HTERT RPE-1 (cell line): Measurements from ENCODE around the gene GALNT17.

Experiments used
- in situ Hi-C: fragments of 300-500 bp; cut with MboI; formaldehyde crosslinking; loops from 4 replicates; pipeline ENCODE4 v1.14.3; 2020; ENCODE audit warnings: low sequenced_read_pairs

Gene GALNT17

GRCh38 chr7:71377062-71377461, 245.1 kb downstream of the GALNT17 start:
- in situ Hi-C loops = no loop called here

- in situ Hi-C loops = no loop called here
These were observed 245.5 kb downstream of the GALNT17 start for GRCh38 chr7:71377469-71377868.

- in situ Hi-C loops = no loop called here
These were observed 252.2 kb downstream of the GALNT17 start for GRCh38 chr7:71384094-71384493.

GRCh38 chr7:71385330-71385729, 253.4 kb downstream of the GALNT17 start:
- in situ Hi-C loops = no loop called here

GRCh38 chr7:71386152-71386785, 254.3 kb downstream of the GALNT17 start:
- in situ Hi-C loops = no loop called here

GRCh38 chr7:71388181-71388580, 256.2 kb downstream of the GALNT17 start:
- in situ Hi-C loops = no loop called here

GRCh38 chr7:71389976-71390375, 258.0 kb downstream of the GALNT17 start:
- in situ Hi-C loops = no loop called here

- in situ Hi-C loops = no loop called here
These were observed 261.7 kb downstream of the GALNT17 start for GRCh38 chr7:71393661-71394060.

GRCh38 chr7:71402684-71403083, 270.7 kb downstream of the GALNT17 start:
- in situ Hi-C loops = no loop called here

- in situ Hi-C loops = no loop called here
These were observed 271.4 kb downstream of the GALNT17 start for GRCh38 chr7:71403202-71403946.

GRCh38 chr7:71404726-71405345, 272.9 kb downstream of the GALNT17 start:
- in situ Hi-C loops = no loop called here

GRCh38 chr7:71408271-71408670, 276.3 kb downstream of the GALNT17 start:
- in situ Hi-C loops = no loop called here

GRCh38 chr7:71409550-71410157, 277.7 kb downstream of the GALNT17 start:
- in situ Hi-C loops = no loop called here

GRCh38 chr7:71411475-71411874, 279.5 kb downstream of the GALNT17 start:
- in situ Hi-C loops = no loop called here

GRCh38 chr7:71414490-71414889, 282.5 kb downstream of the GALNT17 start:
- in situ Hi-C loops = no loop called here

- in situ Hi-C loops = no loop called here
These were observed 287.8 kb downstream of the GALNT17 start for GRCh38 chr7:71419546-71420337.

- in situ Hi-C loops = no loop called here
These were observed 290.2 kb downstream of the GALNT17 start for GRCh38 chr7:71422104-71422503.

GRCh38 chr7:71424166-71425035, 292.5 kb downstream of the GALNT17 start:
- in situ Hi-C loops = no loop called here

- in situ Hi-C loops = no loop called here
These were observed 297.1 kb downstream of the GALNT17 start for GRCh38 chr7:71429083-71429482.

- in situ Hi-C loops = no loop called here
These were observed 298.3 kb downstream of the GALNT17 start for GRCh38 chr7:71430246-71430645.
